ENCODE data around the gene NOP9. TPM values are rescaled to one million over a fixed set of nuclear protein-coding genes. Genes with fewer than 3 reads are reported as not detected.

NOP9 gene
- total RNA-seq, 1 donor from 2014 or later, result 33.5 TPM

DNA sequence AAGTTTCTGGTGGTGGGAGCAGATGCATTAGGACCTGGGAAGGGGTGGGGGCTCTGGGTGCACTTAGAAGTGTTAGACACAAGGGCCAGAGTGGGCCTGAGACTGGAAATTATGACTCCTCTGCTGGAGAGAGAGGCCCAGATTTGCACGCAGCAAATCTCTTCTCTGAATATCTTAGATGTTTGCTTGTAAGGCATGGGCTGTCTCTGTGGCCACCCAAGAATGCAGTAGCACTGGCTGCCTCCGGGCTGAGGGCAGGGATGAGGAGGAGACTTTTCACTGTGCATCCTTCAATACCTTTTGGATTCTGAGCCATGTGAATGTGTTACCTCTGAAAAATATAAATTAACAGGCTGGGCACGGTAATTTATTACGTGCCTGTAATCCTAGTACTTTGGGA, 14.3 kb upstream of the NOP9 start:
- H3K27me3 ChIP-seq, result no peaks in the 10 kb centered on the region
- no peak for DNase-seq (ENCODE audit: low spot score in 2 of 2)
- TF ChIP-seq CTCF (IDR thresholded peaks at IDR 0.05), result no peak
- no peak overlapping the region for H3K27ac ChIP-seq
- no peaks in the 10 kb centered on the region for H3K9me3 ChIP-seq
- H3K36me3 ChIP-seq, result peaks cover 4 to 10% of the 10 kb centered on the region in 2 donors
- H3K4me3 ChIP-seq, result no peak overlapping the region
- no peaks in the 10 kb centered on the region for H3K4me1 ChIP-seq
- intact Hi-C loops (cut with DNase I), result no loop called here

GRCh38 chr14:24286996-24287395, 12.7 kb upstream of the NOP9 start:
- Histone ChIP-seq H3K9me3 (no peaks in the 10 kb centered on the region), H3K4me1 (no peaks in the 10 kb centered on the region), H3K27ac (no peak overlapping the region), H3K4me3 (no peak overlapping the region), H3K27me3 (no peaks in the 10 kb centered on the region), H3K36me3 (peaks cover 20 to 27% of the 10 kb centered on the region in 2 donors)
- DNase-seq (ENCODE audit: low spot score in 2 of 2), result no peak
- no peak for TF ChIP-seq CTCF (IDR thresholded peaks at IDR 0.05)
- intact Hi-C loops (cut with DNase I), result no loop called here

DNA sequence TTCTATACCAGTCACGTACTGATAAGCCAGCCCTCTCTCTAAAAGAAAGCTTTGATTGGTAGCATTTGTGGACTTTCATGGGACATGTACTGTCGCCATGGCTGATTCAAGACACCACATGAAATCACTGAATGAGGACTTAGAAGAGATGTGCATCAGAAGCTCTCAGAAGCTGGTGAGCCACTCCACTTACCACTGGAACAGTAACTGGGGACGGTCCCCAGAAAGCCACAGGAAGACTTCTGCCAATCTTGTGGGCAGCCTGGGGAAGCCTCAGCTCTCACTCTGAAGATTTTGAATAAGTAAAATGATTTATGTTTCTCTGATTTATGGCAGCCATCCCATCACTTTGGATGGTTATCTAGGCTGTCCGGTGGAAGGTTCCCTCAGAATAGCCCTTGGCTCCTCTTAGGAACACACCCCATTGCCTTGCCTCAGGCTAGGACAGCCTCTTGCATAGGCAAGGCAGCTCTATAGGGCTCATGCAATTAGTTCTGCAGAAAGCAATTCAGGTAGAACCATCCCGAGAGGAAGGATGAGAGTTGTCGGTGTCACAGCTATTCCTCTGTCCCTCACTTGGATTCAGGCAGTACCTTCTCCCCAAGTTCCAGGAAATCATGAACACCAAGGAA, 9.9 kb upstream of the NOP9 start:
- intact Hi-C loops (cut with DNase I), result no loop called here

DNA sequence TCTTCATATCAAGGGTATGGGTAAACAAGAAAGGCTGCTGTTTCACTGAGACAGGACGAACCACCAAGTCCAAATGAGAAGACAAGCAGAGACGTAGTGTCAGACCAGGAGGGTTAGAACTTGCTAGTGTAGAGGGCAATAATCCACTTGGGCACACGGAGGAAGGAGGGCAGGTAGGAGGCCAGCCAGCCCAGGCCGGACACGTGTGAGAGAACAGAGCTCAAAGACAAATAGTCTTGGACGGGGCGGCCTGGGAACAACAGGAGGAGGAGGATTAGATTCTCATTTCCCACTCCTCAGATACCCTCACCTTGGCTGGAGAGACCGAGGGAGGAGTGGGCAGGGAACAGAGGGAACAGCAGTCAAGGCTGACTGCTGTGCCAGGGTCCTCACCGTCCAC, 8.9 kb upstream of the NOP9 start:
- Histone ChIP-seq H3K27ac (no peak overlapping the region), H3K4me3 (no peak overlapping the region), H3K27me3 (no peaks in the 10 kb centered on the region), H3K9me3 (no peaks in the 10 kb centered on the region), H3K4me1 (no peaks in the 10 kb centered on the region), H3K36me3 (peaks cover 32 to 34% of the 10 kb centered on the region in 2 donors)
- no peak for TF ChIP-seq CTCF (IDR thresholded peaks at IDR 0.05)
- no peak for DNase-seq (ENCODE audit: low spot score in 2 of 2)
- intact Hi-C loops (cut with DNase I), result no loop called here

More for the DNA sequence above, 9.9 kb upstream of the NOP9 start:
- DNase-seq (ENCODE audit: low spot score in 2 of 2), result no peak
- Histone ChIP-seq H3K27ac (no peak overlapping the region), H3K4me3 (no peak overlapping the region), H3K36me3 (peaks cover 28 to 33% of the 10 kb centered on the region in 2 donors), H3K4me1 (no peaks in the 10 kb centered on the region), H3K27me3 (no peaks in the 10 kb centered on the region), H3K9me3 (no peaks in the 10 kb centered on the region)
- no peak for TF ChIP-seq CTCF (IDR thresholded peaks at IDR 0.05)

DNA sequence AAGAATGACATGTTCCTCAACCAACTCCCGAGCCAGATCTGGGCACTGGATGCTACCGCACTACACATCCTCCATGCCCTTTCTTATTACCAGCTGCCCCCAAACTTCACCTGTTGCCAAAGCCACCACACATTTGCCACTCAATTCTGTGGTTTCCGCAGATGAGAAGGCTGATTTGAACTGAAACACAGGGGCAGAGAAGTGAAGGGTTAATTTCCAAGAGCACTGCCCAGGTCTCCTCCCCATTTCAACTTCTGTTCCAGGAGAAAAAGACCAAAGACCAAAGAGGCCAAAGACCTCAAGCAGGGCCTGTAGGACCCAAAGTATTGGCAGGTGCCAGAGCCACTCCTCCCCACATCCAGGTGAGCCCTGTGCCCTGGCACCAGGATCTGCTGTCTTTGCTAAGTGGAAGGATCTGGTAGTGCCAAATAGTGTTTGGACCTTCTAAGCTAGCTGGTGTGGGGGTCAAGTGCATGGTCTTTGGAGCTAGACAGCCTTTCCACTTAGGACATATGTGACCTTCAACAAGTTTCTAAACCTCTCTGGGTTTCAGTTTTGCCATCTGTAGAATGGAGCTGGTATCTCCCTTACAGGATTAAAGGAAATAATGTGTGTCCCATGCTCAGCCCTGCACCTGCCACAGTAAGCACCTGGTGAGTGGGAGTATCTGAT, 8.1 kb upstream of the NOP9 start:
- no peaks in the 10 kb centered on the region for H3K4me1 ChIP-seq
- H3K9me3 ChIP-seq, result no peaks in the 10 kb centered on the region
- H3K27ac ChIP-seq, result no peak overlapping the region
- no peaks in the 10 kb centered on the region for H3K27me3 ChIP-seq
- H3K36me3 ChIP-seq, result peaks cover 40 to 41% of the 10 kb centered on the region in 2 donors
- intact Hi-C loops (cut with DNase I), result no loop called here
- TF ChIP-seq CTCF (IDR thresholded peaks at IDR 0.05), result no peak
- no peak overlapping the region for H3K4me3 ChIP-seq
- no peak for DNase-seq (ENCODE audit: low spot score in 2 of 2)
